Natural killer cell treated with Interleukin-12 subunit alpha and Interleukin-12 subunit beta and Interleukin-15 and Interleukin-18, amount 100 ng/mL, for 72 hours (primary cell): ENCODE data around the gene FMR1. TPM values are rescaled to one million over a fixed set of nuclear protein-coding genes. Genes with fewer than 3 reads are reported as not detected.

ENCODE experiments used
- ATAC-seq, 2 donors: fragments of 150-1000 bp; cut with Tn5 transposase in 1 of 2; sonication (Bioruptor Pico), chemical (Tn5 transposase) in 1 of 2; 2 replicates each; pipeline ENCODE4 v1.10.0; 2021
- DNase-seq: peaks from one replicate; pipeline ENCODE4 v3.0.0; 2022; ENCODE audit warnings: low spot score
- H3K27ac Mint-ChIP-seq, 2 donors: 1 replicate in 1 of 2; 2 replicates in 1 of 2; pipeline ENCODE4 v1.8.0; 2022; ENCODE audit warnings: mixed read lengths in 2 of 2, mild to moderate bottlenecking in 1 of 2, moderate library complexity in 1 of 2
- H3K27me3 Mint-ChIP-seq, 2 donors: 1 replicate in 1 of 2; 2 replicates in 1 of 2; pipeline ENCODE4 v1.8.0; 2022; ENCODE audit warnings: mixed read lengths in 2 of 2
- H3K36me3 Mint-ChIP-seq: one replicate; pipeline ENCODE4 v1.8.0; 2022; ENCODE audit warnings: mixed read lengths
- H3K4me1 Mint-ChIP-seq, 2 donors: 1 replicate in 1 of 2; 2 replicates in 1 of 2; pipeline ENCODE4 v1.8.0; 2022; ENCODE audit warnings: low read depth in 2 of 2, mixed read lengths in 2 of 2, mild to moderate bottlenecking in 1 of 2
- H3K4me3 Mint-ChIP-seq: one replicate; pipeline ENCODE4 v1.8.0; 2022; ENCODE audit warnings: mixed read lengths
- H3K9me3 Mint-ChIP-seq: 2 replicates; pipeline ENCODE4 v1.8.0; 2022; ENCODE audit warnings: mixed read lengths
- total RNA-seq, 2 donors: library from RNA; stranded (reverse); gene quantifications; one replicate each; pipeline ENCODE4 v1.2.3, GENCODE V29; 2022

The FMR1 gene
- total RNA-seq, 2 donors from 2014 or later, result 51.5 to 59.7 TPM

GRCh38 chrX:147901461-147902126, 10.1 kb upstream of the FMR1 start:
- DNase-seq (no peak), ATAC-seq (no peak)
- Mint-ChIP-seq H3K27ac (no peak overlapping the region), H3K36me3 (no peaks in the 10 kb centered on the region), H3K9me3 (no peaks in the 10 kb centered on the region), H3K4me3 (no peak overlapping the region), H3K4me1 (no peaks in the 10 kb centered on the region), H3K27me3 (no peaks in the 10 kb centered on the region)

GRCh38 chrX:147902270-147902669, 9.4 kb upstream of the FMR1 start:
- Mint-ChIP-seq H3K9me3 (no peaks in the 10 kb centered on the region), H3K27ac (no peak overlapping the region), H3K4me1 (no peaks in the 10 kb centered on the region), H3K36me3 (no peaks in the 10 kb centered on the region), H3K27me3 (no peaks in the 10 kb centered on the region), H3K4me3 (no peak overlapping the region)
- no peak for DNase-seq
- ATAC-seq, result no peak

GRCh38 chrX:147908106-147908505, 3.6 kb upstream of the FMR1 start:
- H3K27ac Mint-ChIP-seq, result no peak overlapping the region
- H3K4me1 Mint-ChIP-seq, result peaks cover 6 to 11% of the 10 kb centered on the region in 2 donors
- no peak overlapping the region for H3K4me3 Mint-ChIP-seq
- no peaks in the 10 kb centered on the region for H3K27me3 Mint-ChIP-seq
- no peak for ATAC-seq
- DNase-seq, result no peak
- no peaks in the 10 kb centered on the region for H3K36me3 Mint-ChIP-seq
- no peaks in the 10 kb centered on the region for H3K9me3 Mint-ChIP-seq

GRCh38 chrX:147910607-147911006, 1.1 kb upstream of the FMR1 start:
- Mint-ChIP-seq H3K27ac (peak overlapping the region; percentile 79 to 81), H3K4me3 (peak overlapping the region; percentile 94), H3K36me3 (no peaks in the 10 kb centered on the region), H3K4me1 (peaks cover 15 to 23% of the 10 kb centered on the region in 2 donors), H3K9me3 (no peaks in the 10 kb centered on the region), H3K27me3 (no peaks in the 10 kb centered on the region)
- ATAC-seq (no peak), DNase-seq (no peak)

GRCh38 chrX:147912093-147912801, 528 bp downstream of the FMR1 start:
- Mint-ChIP-seq H3K27me3 (no peaks in the 10 kb centered on the region), H3K4me1 (peaks cover 24 to 38% of the 10 kb centered on the region in 2 donors), H3K36me3 (no peaks in the 10 kb centered on the region), H3K4me3 (peak overlapping the region; percentile 94), H3K9me3 (no peaks in the 10 kb centered on the region), H3K27ac (peak overlapping the region; percentile 72 to 75)
- peak; percentile 65 for DNase-seq
- ATAC-seq, result peak in 1 of 2 donors; percentile 57

- Mint-ChIP-seq H3K27ac (peak overlapping the region; percentile 60 to 75), H3K27me3 (no peaks in the 10 kb centered on the region), H3K36me3 (no peaks in the 10 kb centered on the region), H3K4me3 (peak overlapping the region; percentile 94), H3K9me3 (no peaks in the 10 kb centered on the region), H3K4me1 (peaks cover 33 to 51% of the 10 kb centered on the region in 2 donors)
- DNase-seq (no peak), ATAC-seq (no peak)
Measured at GRCh38 chrX:147913570-147913969, 1.9 kb downstream of the FMR1 start.

GRCh38 chrX:147914591-147914990, 2.9 kb downstream of the FMR1 start:
- peaks cover 33 to 53% of the 10 kb centered on the region in 2 donors for H3K4me1 Mint-ChIP-seq
- no peaks in the 10 kb centered on the region for H3K9me3 Mint-ChIP-seq
- no peak for ATAC-seq
- H3K4me3 Mint-ChIP-seq, result peak overlapping the region; percentile 94
- no peak overlapping the region for H3K27ac Mint-ChIP-seq
- no peak for DNase-seq
- no peaks in the 10 kb centered on the region for H3K27me3 Mint-ChIP-seq
- no peaks in the 10 kb centered on the region for H3K36me3 Mint-ChIP-seq

- peak overlapping the region; percentile 81 for H3K4me3 Mint-ChIP-seq
- peaks cover 33 to 53% of the 10 kb centered on the region in 2 donors for H3K4me1 Mint-ChIP-seq
- DNase-seq, result no peak
- no peaks in the 10 kb centered on the region for H3K27me3 Mint-ChIP-seq
- no peak for ATAC-seq
- H3K27ac Mint-ChIP-seq, result peak overlapping the region; percentile 9 to 82
- no peaks in the 10 kb centered on the region for H3K36me3 Mint-ChIP-seq
- no peaks in the 10 kb centered on the region for H3K9me3 Mint-ChIP-seq
Measured at GRCh38 chrX:147916375-147916968, 4.8 kb downstream of the FMR1 start.

- Mint-ChIP-seq H3K27ac (peak overlapping the region; percentile 75 to 82), H3K4me1 (peaks cover 35 to 57% of the 10 kb centered on the region in 2 donors)
- DNase-seq, result no peak
Measured at GRCh38 chrX:147917700-147918695, 6.3 kb downstream of the FMR1 start.

GRCh38 chrX:147920161-147920666, 8.5 kb downstream of the FMR1 start:
- no peak for DNase-seq
- peaks cover 29 to 55% of the 10 kb centered on the region in 2 donors for H3K4me1 Mint-ChIP-seq
- no peaks in the 10 kb centered on the region for H3K36me3 Mint-ChIP-seq
- no peaks in the 10 kb centered on the region for H3K9me3 Mint-ChIP-seq
- H3K27me3 Mint-ChIP-seq, result no peaks in the 10 kb centered on the region
- peak overlapping the region; percentile 10 for H3K4me3 Mint-ChIP-seq
- H3K27ac Mint-ChIP-seq, result peak overlapping the region in 1 of 2 donors; percentile 25
- no peak for ATAC-seq

More at GRCh38 chrX:147917700-147918695, 6.3 kb downstream of the FMR1 start:
- Mint-ChIP-seq H3K36me3 (no peaks in the 10 kb centered on the region), H3K9me3 (no peaks in the 10 kb centered on the region), H3K27me3 (no peaks in the 10 kb centered on the region), H3K4me3 (peak overlapping the region; percentile 81)
- ATAC-seq, result peak; percentile 83 to 85

GRCh38 chrX:147923605-147924004, 11.9 kb downstream of the FMR1 start:
- peaks cover 6% of the 10 kb centered on the region for H3K36me3 Mint-ChIP-seq
- H3K4me1 Mint-ChIP-seq, result peaks cover 11 to 22% of the 10 kb centered on the region in 2 donors
- no peak for ATAC-seq
- no peak overlapping the region for H3K4me3 Mint-ChIP-seq
- no peak overlapping the region for H3K27ac Mint-ChIP-seq
- H3K27me3 Mint-ChIP-seq, result no peaks in the 10 kb centered on the region
- no peaks in the 10 kb centered on the region for H3K9me3 Mint-ChIP-seq
- DNase-seq, result no peak

- ATAC-seq (no peak), DNase-seq (no peak)
- peaks cover 3 to 11% of the 10 kb centered on the region in 2 donors for H3K4me1 Mint-ChIP-seq
- no peaks in the 10 kb centered on the region for H3K27me3 Mint-ChIP-seq
- no peak overlapping the region for H3K27ac Mint-ChIP-seq
- peaks cover 13% of the 10 kb centered on the region for H3K36me3 Mint-ChIP-seq
- H3K4me3 Mint-ChIP-seq, result no peak overlapping the region
- H3K9me3 Mint-ChIP-seq, result no peaks in the 10 kb centered on the region
Measured at GRCh38 chrX:147927256-147927655, 15.5 kb downstream of the FMR1 start.

GRCh38 chrX:147933815-147934214, 22.1 kb downstream of the FMR1 start:
- ATAC-seq (no peak), DNase-seq (no peak)
- no peak overlapping the region for H3K4me3 Mint-ChIP-seq
- no peak overlapping the region for H3K27ac Mint-ChIP-seq
- H3K27me3 Mint-ChIP-seq, result no peaks in the 10 kb centered on the region
- H3K36me3 Mint-ChIP-seq, result peaks cover 16% of the 10 kb centered on the region
- H3K4me1 Mint-ChIP-seq, result peaks cover 0 to 4% of the 10 kb centered on the region in 2 donors
- no peaks in the 10 kb centered on the region for H3K9me3 Mint-ChIP-seq
